Activated T-cell treated with anti-CD3 and anti-CD28 coated beads for 48 hours (primary cell): ENCODE measurements around the gene HLF.

Source experiments
- DNase-seq: peaks from one replicate; pipeline ENCODE4 v3.0.0-alpha.2; 2020; ENCODE audit warnings: low read depth

HLF gene

DNA sequence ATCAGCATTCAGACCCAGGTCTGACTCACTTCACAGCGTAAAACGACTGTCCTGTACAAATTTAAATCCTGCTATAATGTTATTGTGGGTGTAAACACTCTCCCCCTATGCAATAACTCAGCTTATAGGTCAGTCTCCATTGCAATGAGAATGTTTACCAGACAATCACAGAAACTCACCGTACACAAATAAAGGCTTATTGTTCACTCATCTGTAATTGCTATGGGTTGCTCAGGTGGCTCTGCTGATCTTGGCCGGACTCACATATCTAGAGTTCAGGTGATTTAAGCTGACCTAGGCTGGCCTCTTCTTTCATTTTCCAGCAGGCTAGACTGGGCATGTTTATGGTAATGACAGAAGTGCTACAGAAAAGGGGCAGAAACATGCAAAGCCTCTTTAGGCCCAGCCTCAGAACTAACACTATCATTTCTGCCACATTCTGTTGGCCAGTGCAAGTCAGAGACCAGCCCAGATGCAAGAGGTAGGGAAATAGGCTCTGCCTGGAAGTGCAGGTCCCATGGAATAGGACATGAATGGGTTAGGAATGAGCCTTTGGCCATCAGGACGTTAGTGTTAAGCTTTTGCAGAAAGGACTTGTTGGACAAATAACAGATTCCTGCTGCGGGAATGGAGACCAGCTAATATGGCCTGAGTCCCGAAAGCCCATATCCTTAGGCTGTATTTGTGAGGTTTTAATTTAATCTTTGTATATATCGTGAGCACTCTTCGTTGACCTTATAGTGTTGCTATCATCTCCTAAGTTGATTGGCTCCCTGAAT lies 44.0 kb downstream of the HLF start:
- DNase-seq, result no peak

GRCh38 chr17:55311767-55312375 lies 47.1 kb downstream of the HLF start:
- DNase-seq, result no peak

GRCh38 chr17:55312852-55313251 lies 48.1 kb downstream of the HLF start:
- no peak for DNase-seq

- no peak for DNase-seq
Measured at GRCh38 chr17:55314061-55314783, 49.5 kb downstream of the HLF start.

DNA sequence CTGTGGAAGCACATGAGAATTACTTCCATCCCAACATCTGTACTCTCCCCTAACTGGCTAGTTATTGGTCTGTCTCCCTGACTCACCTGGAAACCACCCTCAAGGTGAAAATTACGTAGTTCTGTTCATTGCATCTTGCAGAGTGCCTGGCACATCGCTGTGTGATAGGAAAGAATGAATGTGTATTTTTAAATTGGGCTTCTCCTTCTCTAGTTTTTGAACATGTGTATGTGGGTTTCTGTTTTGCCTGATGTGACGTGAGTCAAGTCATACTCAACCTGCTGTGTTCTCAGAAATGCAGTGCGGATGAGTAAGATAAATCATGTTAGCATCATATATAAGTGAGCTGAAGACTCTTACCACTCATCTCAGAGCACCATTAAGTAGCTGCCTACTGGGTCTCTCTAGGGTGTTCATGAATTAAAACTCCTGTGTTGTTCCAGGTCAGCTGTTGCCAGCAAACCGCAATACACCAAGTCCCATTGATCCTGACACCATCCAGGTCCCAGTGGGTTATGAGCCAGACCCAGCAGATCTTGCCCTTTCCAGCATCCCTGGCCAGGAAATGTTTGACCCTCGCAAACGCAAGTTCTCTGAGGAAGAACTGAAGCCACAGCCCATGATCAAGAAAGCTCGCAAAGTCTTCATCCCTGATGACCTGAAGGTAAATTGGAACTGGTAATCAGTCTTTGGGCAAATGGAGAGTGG lies 50.2 kb downstream of the HLF start:
- no peak for DNase-seq

DNA sequence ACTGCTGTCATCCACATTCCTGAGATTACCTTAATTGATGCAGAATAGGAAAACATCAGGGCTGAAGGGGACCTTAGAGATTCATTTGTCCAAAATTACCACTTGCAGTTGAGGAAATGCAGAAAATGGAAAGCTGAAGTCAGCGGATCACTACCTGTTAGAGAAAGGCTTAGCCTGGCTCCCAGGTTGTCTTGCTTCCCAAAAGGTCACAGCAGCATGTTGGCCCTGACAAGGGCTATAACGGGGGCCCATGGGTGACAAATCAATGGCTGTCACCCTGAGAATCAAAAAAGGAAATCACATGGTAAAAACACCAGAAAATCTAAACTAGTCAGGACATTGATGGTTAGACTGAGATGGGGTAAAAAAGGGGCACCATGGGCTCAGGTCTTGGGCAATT lies 51.7 kb downstream of the HLF start:
- no peak for DNase-seq

- no peak for DNase-seq
Measured at GRCh38 chr17:55317284-55317683, 52.5 kb downstream of the HLF start.

DNA sequence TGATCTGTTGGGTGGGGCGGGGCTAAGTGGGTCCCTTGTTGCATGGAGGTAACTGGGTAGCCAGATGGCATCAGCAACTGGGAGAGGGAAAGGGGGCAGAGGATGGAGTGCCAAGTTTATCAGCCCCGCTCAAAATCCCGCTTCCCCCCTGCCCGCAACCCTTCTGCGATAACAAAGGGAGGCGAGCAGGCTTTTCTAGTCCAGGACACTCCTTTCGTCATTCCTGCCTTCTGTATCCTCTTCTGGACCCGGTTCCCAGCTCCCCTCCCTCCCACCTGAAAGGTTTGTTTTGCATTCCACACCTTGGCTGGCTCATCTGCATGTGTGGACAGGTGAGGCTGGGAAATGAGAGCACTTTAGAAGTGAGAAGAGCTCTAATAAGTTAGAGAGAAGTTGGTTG lies 53.3 kb downstream of the HLF start:
- no peak for DNase-seq

- DNase-seq, result no peak
Measured at GRCh38 chr17:55318715-55319487, 54.1 kb downstream of the HLF start.

- no peak for DNase-seq
Measured at GRCh38 chr17:55319933-55320593, 55.3 kb downstream of the HLF start.

- DNase-seq, result no peak
Measured at GRCh38 chr17:55320594-55321426, 56.0 kb downstream of the HLF start.

- DNase-seq, result no peak
Measured at GRCh38 chr17:55321427-55322060, 56.8 kb downstream of the HLF start.

DNA sequence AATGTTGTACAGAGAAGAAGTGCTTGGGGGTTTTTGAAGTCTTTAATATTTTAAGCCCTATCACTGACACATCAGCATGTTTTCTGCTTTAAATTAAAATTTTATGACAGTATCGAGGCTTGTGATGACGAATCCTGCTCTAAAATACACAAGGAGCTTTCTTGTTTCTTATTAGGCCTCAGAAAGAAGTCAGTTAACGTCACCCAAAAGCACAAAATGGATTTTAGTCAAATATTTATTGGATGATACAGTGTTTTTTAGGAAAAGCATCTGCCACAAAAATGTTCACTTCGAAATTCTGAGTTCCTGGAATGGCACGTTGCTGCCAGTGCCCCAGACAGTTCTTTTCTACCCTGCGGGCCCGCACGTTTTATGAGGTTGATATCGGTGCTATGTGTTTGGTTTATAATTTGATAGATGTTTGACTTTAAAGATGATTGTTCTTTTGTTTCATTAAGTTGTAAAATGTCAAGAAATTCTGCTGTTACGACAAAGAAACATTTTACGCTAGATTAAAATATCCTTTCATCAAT lies 57.8 kb downstream of the HLF start:
- no peak for DNase-seq

DNA sequence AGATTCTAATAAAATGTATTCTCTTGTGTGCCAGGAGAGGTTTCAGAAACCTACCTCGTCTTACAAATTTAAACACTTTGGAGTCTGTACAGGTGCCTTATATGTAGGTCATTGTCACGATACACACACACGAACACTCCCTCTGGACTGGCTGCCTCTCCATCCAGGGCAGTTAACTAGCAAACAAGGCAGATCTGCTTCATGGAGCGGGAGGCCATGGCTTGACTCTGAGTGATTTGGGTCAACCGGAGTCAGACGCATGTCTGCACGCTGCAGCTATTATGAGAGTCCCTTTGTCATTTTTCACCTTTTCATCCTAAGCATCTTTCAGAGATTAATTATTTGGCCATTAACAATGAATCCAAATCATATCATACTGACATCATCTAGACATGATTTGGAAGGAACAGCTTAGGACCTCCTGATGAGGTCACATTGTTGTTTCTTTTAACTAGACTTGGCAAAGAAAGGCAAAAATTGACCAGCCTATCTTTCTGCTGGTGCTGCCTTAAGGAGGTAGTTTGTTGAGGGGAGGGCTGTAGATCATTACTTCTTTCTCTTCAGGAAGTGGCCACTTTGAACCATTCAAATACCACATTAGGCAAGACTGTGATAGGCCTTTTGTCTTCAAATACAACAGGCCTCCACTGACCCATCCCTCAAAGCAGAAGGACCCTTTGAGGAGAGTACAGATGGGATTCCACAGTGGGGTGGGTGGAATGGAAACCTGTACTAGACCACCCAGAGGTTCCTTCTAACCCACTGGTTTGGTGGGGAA lies 58.9 kb downstream of the HLF start:
- no peak for DNase-seq

DNA sequence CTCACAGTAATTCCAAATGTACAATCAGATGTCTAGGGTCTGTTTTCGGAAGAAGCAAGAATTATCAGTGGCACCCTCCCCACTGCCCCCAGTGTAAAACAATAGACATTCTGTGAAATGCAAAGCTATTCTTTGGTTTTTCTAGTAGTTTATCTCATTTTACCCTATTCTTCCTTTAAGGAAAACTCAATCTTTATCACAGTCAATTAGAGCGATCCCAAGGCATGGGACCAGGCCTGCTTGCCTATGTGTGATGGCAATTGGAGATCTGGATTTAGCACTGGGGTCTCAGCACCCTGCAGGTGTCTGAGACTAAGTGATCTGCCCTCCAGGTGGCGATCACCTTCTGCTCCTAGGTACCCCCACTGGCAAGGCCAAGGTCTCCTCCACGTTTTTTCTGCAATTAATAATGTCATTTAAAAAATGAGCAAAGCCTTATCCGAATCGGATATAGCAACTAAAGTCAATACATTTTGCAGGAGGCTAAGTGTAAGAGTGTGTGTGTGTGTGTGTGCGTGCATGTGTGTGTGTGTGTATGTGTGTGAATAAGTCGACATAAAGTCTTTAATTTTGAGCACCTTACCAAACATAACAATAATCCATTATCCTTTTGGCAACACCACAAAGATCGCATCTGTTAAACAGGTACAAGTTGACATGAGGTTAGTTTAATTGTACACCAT lies 59.7 kb downstream of the HLF start:
- no peak for DNase-seq

DNA sequence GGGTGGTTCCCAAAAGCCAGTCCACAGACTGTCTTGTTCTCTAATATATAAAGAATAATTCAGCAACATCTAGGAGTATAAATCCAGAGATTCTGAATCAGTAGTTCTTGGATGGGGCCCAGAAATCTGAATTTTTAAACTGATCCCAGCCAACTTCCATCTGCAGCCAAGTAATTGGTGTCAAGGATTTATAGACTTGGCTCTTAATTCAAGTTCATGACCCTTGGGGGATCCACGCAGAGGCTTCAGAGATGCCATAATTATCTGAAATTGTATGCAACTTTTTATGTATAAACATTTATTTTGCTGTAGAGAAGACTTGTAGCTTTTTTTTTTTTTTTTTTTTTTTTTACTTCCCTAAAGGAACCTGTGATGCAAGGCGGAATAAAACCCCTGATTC lies 60.6 kb downstream of the HLF start:
- no peak for DNase-seq

GRCh38 chr17:55326030-55326429 lies 61.3 kb downstream of the HLF start:
- no peak for DNase-seq
